Kidney (tissue), 14 donors: Measurements from ENCODE around the gene ING5. TPM values are rescaled to one million over a fixed set of nuclear protein-coding genes. Genes with fewer than 3 reads are reported as not detected.

ENCODE experiments used
- DNase-seq, 5 donors: peaks; one replicate each; pipeline ENCODE4 v3.0.0-alpha.2; 2013 to 2020
- FAIRE-seq: peaks from 2 replicates; lab custom pipeline; 2012; peaks lifted over from hg19 to GRCh38; lab: Jason Lieb, UNC
- H3K27ac ChIP-seq, 2 donors: one replicate each; pipeline ENCODE4 v1.7.0; 2013; ENCODE audit warnings: low read depth in 2 of 2, low read length in 2 of 2, inconsistent platforms in 1 of 2
- H3K27me3 ChIP-seq: one replicate; pipeline ENCODE4 v1.7.1; 2013; ENCODE audit warnings: low read length, inconsistent platforms; ENCODE audit not compliant: control insufficient read depth, insufficient read depth
- H3K36me3 ChIP-seq, 3 donors: one replicate each; pipeline versions ENCODE4 v1.7.0 to v1.7.1; 2013; ENCODE audit warnings: low read length in 3 of 3, control low read depth in 1 of 3, inconsistent platforms in 1 of 3; ENCODE audit not compliant: insufficient read depth in 3 of 3, control insufficient read depth in 2 of 3
- H3K4me1 ChIP-seq, 3 donors: one replicate each; pipeline versions ENCODE4 v1.7.0 to v1.7.1; 2013; ENCODE audit warnings: low read length in 3 of 3, inconsistent platforms in 1 of 3, low read depth in 1 of 3; ENCODE audit not compliant: control insufficient read depth in 2 of 3, insufficient read depth in 2 of 3
- H3K4me3 ChIP-seq, 3 donors: one replicate each; pipeline versions ENCODE4 v1.7.0 to v1.8.1; 2013; ENCODE audit warnings: low read length in 3 of 3, control low read depth in 1 of 3, inconsistent platforms in 1 of 3
- H3K9ac ChIP-seq, 3 donors: one replicate each; pipeline versions ENCODE4 v1.7.0 to v1.7.1; 2013; ENCODE audit warnings: low read length in 3 of 3, control low read depth in 1 of 3, inconsistent platforms in 1 of 3
- H3K9me3 ChIP-seq, 3 donors: one replicate each; pipeline versions ENCODE4 v1.7.0 to v1.7.1; 2013; ENCODE audit warnings: low read length in 3 of 3, control low read depth in 1 of 3, inconsistent platforms in 1 of 3; ENCODE audit not compliant: control insufficient read depth in 2 of 3, insufficient read depth in 1 of 3
- CTCF ChIP-seq: IDR thresholded peaks from 3 replicates; pipeline ENCODE4 v1.5.1; 2012; ENCODE audit warnings: mild to moderate bottlenecking, moderate library complexity, borderline replicate concordance; ENCODE audit not compliant: insufficient read depth; ENCODE audit errors: extremely low read depth
- intact Hi-C: fragments of 100-400 bp; cut with DNase I; formaldehyde crosslinking; loops from one replicate; pipeline ENCODE4 v1.11.1; 2022
- polyA plus RNA-seq: library from polyadenylated mRNA; stranded (reverse); fragments of 350-450 nt; fragmentation: Illumina TruSeq; extraction: RNeasy Lipid Tissue Mini Kit (QIAGEN cat#74804); gene quantifications from one replicate; pipeline ENCODE4 v1.2.3, GENCODE V29; 2014; ENCODE audit warnings: low read depth, low replicate concordance; ENCODE audit not compliant: insufficient read depth
- total RNA-seq: library from RNA; stranded (reverse); fragmentation: NEBNext Ultra II Directional; extraction: Animal tissue kit (Norgen Biotek cat#: 25700); gene quantifications from one replicate; pipeline ENCODE4 v1.2.1, GENCODE V29; 2021
- donor health status: control.
- donor health status: control.
- donor health status: control.
- donor health status: control.
- donor health status: control.
- donor health status: DM: yes; HTN: yes; CAD: no.
- donor health status: Normal renal cell carcinoma (clear cell type).

Gene ING5
- total and polyA plus RNA-seq, 2 donors from 2014 or later = 27.3 to 37.7 TPM

- H3K4me1 ChIP-seq = no peaks in the 10 kb centered on the region
- H3K9ac ChIP-seq = no peak overlapping the region
- H3K27ac ChIP-seq = no peak overlapping the region
- H3K27me3 ChIP-seq = no peaks in the 10 kb centered on the region
- intact Hi-C loops = no loop called here
- H3K36me3 ChIP-seq = peaks cover 0 to 3% (median 2%) of the 10 kb centered on the region in 3 donors
- DNase-seq = no peak
- no peak overlapping the region for H3K4me3 ChIP-seq
- TF ChIP-seq CTCF = no peak
- no peaks in the 10 kb centered on the region for H3K9me3 ChIP-seq
- FAIRE-seq = no peak
Observed at GRCh38 chr2:241680044-241680443, 21.8 kb upstream of the ING5 start.

GRCh38 chr2:241680827-241681599, 20.8 kb upstream of the ING5 start:
- Histone ChIP-seq H3K9ac (no peak overlapping the region), H3K4me1 (peaks cover 0 to under 1% (median 0%) of the 10 kb centered on the region in 3 donors), H3K36me3 (peaks cover 0 to 3% (median 2%) of the 10 kb centered on the region in 3 donors), H3K9me3 (no peaks in the 10 kb centered on the region), H3K27ac (no peak overlapping the region), H3K27me3 (no peaks in the 10 kb centered on the region), H3K4me3 (no peak overlapping the region)
- DNase-seq (no peak), FAIRE-seq (no peak)
- TF ChIP-seq CTCF = no peak
- intact Hi-C loops = no loop called here

GRCh38 chr2:241686324-241686649, 15.6 kb upstream of the ING5 start:
- peak overlapping the region; percentile 52 to 69 (median 52) for H3K9ac ChIP-seq
- no peaks in the 10 kb centered on the region for H3K9me3 ChIP-seq
- peak overlapping the region; percentile 72 to 90 (median 74) for H3K4me3 ChIP-seq
- H3K4me1 ChIP-seq = peaks cover 0 to 12% (median 7%) of the 10 kb centered on the region in 3 donors
- peaks cover 2 to 7% (median 5%) of the 10 kb centered on the region in 3 donors for H3K36me3 ChIP-seq
- FAIRE-seq = no peak
- no peak for DNase-seq
- no peak overlapping the region for H3K27ac ChIP-seq
- intact Hi-C loops = no loop called here
- no peak for TF ChIP-seq CTCF
- no peaks in the 10 kb centered on the region for H3K27me3 ChIP-seq
